ENCODE data around the gene RRP36. TPM values are rescaled to one million over a fixed set of nuclear protein-coding genes. Genes with fewer than 3 reads are reported as not detected.

Gene RRP36
- total and polyA plus RNA-seq, 9 of the 15 experiments (the other 6 are each of a cell fraction or from before 2014, with no cell fraction given): 27.6 to 150 (median 114) TPM

DNA sequence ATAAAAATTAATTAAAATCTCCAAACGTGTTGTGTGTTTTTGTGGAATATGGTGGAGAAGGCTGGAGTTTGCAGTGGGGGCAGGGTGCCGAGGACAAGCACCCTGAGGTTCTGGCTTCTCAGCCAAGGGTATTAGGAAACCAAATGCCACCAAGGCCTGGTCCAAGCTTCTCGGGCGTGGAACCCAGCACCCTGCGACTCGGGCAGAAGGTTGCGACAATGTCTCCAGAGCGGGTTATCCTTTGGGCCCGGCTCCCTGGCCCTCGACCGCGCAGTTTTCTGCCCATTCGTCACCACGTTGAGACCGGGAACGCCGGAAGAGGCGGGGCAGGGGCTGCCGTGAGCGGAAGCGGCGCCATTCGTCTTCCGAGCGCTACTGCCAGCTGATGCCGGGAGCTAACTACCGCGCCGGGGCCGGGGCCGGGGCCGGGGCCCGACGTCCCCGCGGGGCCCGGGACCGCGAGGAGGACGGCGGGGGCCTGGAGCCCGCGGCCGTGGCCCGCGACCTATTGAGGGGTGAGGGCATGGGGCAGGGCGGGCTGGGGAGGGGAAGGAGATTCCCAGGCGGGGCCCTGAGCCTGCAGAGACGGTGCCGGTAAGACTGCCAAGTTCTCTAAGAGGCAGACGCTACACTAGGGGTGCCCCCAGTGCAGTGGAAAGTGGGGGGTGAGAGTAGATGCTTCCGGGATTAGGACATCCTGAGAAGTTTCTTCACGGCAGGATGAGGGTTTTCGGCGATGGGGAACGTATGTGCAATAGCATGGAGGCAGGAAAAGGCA lies at the start of gene RRP36 (continued):
- TF ChIP-seq ZKSCAN1 (IDR thresholded peaks at IDR 0.05; ENCODE audit: low read depth, low read length) (no peak), SLC30A9 (CRISPR knock-in tag; IDR thresholded peaks at IDR 0.05) (no peak)
- TF ChIP-seq, protein P1, sequence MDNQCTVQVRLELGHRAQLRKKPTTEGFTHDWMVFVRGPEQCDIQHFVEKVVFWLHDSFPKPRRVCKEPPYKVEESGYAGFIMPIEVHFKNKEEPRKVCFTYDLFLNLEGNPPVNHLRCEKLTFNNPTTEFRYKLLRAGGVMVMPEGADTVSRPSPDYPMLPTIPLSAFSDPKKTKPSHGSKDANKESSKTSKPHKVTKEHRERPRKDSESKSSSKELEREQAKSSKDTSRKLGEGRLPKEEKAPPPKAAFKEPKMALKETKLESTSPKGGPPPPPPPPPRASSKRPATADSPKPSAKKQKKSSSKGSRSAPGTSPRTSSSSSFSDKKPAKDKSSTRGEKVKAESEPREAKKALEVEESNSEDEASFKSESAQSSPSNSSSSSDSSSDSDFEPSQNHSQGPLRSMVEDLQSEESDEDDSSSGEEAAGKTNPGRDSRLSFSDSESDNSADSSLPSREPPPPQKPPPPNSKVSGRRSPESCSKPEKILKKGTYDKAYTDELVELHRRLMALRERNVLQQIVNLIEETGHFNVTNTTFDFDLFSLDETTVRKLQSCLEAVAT (IDR thresholded peaks at IDR 0.05): no peak

GRCh38 chr6:42971746-42972327 lies 49.6 kb upstream of the RRP36 start:
- no peaks in the 10 kb centered on the region for H3K9me3 ChIP-seq (replicated peaks; ENCODE audit: control insufficient read depth, insufficient read depth, low read depth, low read length)
- no peak overlapping the region for H3K4me2 ChIP-seq (ENCODE audit: insufficient read depth, low read length)
- no peaks in the 10 kb centered on the region for H3K9me1 ChIP-seq (ENCODE audit: control insufficient read depth, insufficient read depth, low read length)
- ATAC-seq (no peak), FAIRE-seq (no peak), DNase-seq (ENCODE audit: extremely low read depth in 1 of 4, low spot score in 3 of 4) (no peak)
- in situ Hi-C loops (cut with MboI): no loop called here
- peak overlapping the region; percentile 10 to 33; a peak in 2 of 4 replicates for H3K9ac ChIP-seq (ENCODE audit: insufficient read depth in 1 of 2, low read depth in 2 of 2, low read length in 2 of 2)
- peaks cover 14 to 36% of the 10 kb centered on the region in 2 experiments for H3K4me1 ChIP-seq (replicated peaks in 1 of 2; ENCODE audit: control insufficient read depth in 2 of 2, insufficient read depth in 2 of 2, low read length in 2 of 2)
- ChIA-PET POLR2A (interaction anchor here (0.6 to 1.2 kb wide), 12 partner anchors 8 to 125 kb away, joined by 3 to 6 read pairs (median 3); partner anchors contain the start of genes CUL7 and PPP2R5D), CTCF (ENCODE audit: low intra/inter-chr PET ratio) (no interaction called here)
- 51% methylated on average over 3 of the region's 3 CpGs for WGBS (ENCODE audit: insufficient coverage, low coverage, missing lambda C conversion rate)
- H3K27ac ChIP-seq (ENCODE audit: extremely low read depth, low read depth, low read length): peak overlapping the region; percentile 74
- peaks cover 19% of the 10 kb centered on the region for H3K79me2 ChIP-seq (ENCODE audit: control insufficient read depth, insufficient read depth, low read length)
- H3K4me3 ChIP-seq: no peak overlapping the region
- no peaks in the 10 kb centered on the region for H4K20me1 ChIP-seq (replicated peaks; ENCODE audit: control insufficient read depth, insufficient read depth, low read length)
- TF ChIP-seq HDAC1 (IDR thresholded peaks at IDR 0.05) (no peak), MBD2 (IDR thresholded peaks at IDR 0.05; ENCODE audit: borderline replicate concordance, low read depth) (0 out of 2 replicates have a peak, but pooled peaks have one; percentile 16)
- intact Hi-C loops (cut with micrococcal nuclease): no loop called here
- H3K36me3 ChIP-seq (ENCODE audit: control insufficient read depth, insufficient read depth, low read length): peaks cover 55% of the 10 kb centered on the region
- no TSS peak for BruUV-seq (replicated peaks)
- peak overlapping the region; percentile 52 for H2AFZ ChIP-seq (ENCODE audit: low read depth, low read length)
- no peaks in the 10 kb centered on the region for H3K27me3 ChIP-seq (ENCODE audit: control insufficient read depth in 2 of 2, insufficient read depth in 2 of 2, low read length in 2 of 2)

Measured in K562 (cell line).